Measurements from ENCODE around the gene C1QTNF6. TPM values are rescaled to one million over a fixed set of nuclear protein-coding genes. Genes with fewer than 3 reads are reported as not detected.
A peak's percentile ranks its signal among the peaks of the same experiment; 100 is the strongest.

The C1QTNF6 gene
- total RNA-seq, 2 experiments from 2014 or later: 7.3 to 19.6 TPM

DNA sequence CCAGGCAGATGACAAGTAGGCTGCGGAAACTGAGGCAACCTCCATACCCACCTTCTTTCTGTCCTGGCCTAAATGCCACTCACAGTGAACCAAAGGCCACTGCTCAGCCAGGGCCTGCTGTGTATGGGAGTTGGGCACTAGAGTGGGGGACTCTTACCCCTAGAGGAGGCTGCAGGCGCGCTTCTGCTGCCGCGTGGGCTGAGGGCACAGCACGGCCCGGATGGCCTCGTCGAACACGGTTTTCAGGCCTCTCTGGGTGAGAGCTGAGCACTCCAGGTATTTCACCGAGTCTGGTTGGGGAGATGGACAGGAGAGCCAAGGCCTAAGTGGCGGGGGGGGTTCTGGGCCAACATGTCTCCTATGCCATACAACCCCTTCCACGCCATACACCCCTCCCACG, 38.5 kb upstream of the C1QTNF6 start:
- Histone ChIP-seq H3K36me3 (ENCODE audit: insufficient read depth, low read length) (peaks cover 89% of the 10 kb centered on the region), H4K20me1 (ENCODE audit: insufficient read depth, low read length) (no peaks in the 10 kb centered on the region), H3K4me2 (ENCODE audit: low read length) (no peak overlapping the region), H2AFZ (ENCODE audit: low read length) (no peak overlapping the region), H3K4me3 (ENCODE audit: low read depth, low read length, poor library complexity, severe bottlenecking) (no peak overlapping the region), H3K27ac (ENCODE audit: low read depth, low read length, poor library complexity, severe bottlenecking) (peak overlapping the region; percentile 39), H3K9me3 (ENCODE audit: low read length) (0 out of 2 replicates have a peak, but pooled peaks cover 1% of the 10 kb centered on the region), H3K79me2 (ENCODE audit: insufficient read depth, low read depth, low read length) (no peaks in the 10 kb centered on the region; the same call in 1 of the 2 replicates), H3K4me1 (ENCODE audit: insufficient read depth, low read length, poor library complexity, severe bottlenecking) (peaks cover 69% of the 10 kb centered on the region), H3K9me2 (ENCODE audit: insufficient read depth, low read length) (no peaks in the 10 kb centered on the region)
- intact Hi-C loops (cut with micrococcal nuclease; ENCODE audit: unreplicated experiment): no loop called here
- TF ChIP-seq, protein P1, sequence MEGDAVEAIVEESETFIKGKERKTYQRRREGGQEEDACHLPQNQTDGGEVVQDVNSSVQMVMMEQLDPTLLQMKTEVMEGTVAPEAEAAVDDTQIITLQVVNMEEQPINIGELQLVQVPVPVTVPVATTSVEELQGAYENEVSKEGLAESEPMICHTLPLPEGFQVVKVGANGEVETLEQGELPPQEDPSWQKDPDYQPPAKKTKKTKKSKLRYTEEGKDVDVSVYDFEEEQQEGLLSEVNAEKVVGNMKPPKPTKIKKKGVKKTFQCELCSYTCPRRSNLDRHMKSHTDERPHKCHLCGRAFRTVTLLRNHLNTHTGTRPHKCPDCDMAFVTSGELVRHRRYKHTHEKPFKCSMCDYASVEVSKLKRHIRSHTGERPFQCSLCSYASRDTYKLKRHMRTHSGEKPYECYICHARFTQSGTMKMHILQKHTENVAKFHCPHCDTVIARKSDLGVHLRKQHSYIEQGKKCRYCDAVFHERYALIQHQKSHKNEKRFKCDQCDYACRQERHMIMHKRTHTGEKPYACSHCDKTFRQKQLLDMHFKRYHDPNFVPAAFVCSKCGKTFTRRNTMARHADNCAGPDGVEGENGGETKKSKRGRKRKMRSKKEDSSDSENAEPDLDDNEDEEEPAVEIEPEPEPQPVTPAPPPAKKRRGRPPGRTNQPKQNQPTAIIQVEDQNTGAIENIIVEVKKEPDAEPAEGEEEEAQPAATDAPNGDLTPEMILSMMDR (conservative IDR thresholded peaks at IDR 0.05; ENCODE audit: low read length): no peak
- TF ChIP-seq EZH2phosphoT487 (IDR thresholded peaks at IDR 0.05; ENCODE audit: borderline replicate concordance, low read depth, low read length): no peak
- no TSS peak for BruUV-seq (replicated peaks)
- POLR2A ChIA-PET: no interaction called here
- CTCF ChIA-PET (ENCODE audit: unreplicated experiment): no interaction called here
- DNase-seq (ENCODE audit: low spot score): no peak

DNA sequence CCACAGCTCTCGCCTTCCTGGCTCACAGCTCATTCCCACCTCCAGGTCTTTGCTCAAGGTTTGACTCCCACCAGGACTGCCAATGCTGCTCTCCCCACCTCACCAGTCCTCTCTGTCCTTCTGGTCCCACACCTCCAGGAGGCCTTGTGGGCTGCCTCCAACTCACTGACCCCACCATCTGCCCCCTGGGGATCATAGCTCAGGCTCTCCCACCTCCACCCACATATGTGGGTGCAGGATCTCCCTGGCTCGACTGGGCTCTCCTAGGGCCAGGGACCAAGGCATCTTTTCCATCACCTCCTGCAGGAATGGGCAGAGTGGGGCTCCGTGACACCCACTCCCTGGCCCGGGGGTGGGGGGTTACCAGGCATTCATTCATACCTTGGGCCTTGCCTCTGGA, 38.0 kb upstream of the C1QTNF6 start:
- H3K4me3 ChIP-seq (ENCODE audit: low read depth, low read length, poor library complexity, severe bottlenecking): no peak overlapping the region
- no peak for DNase-seq (ENCODE audit: low spot score)
- peaks cover 89% of the 10 kb centered on the region for H3K36me3 ChIP-seq (ENCODE audit: insufficient read depth, low read length)
- TF ChIP-seq, protein P1 (conservative IDR thresholded peaks at IDR 0.05; ENCODE audit: low read length): no peak
- no peak for TF ChIP-seq EZH2phosphoT487 (IDR thresholded peaks at IDR 0.05; ENCODE audit: borderline replicate concordance, low read depth, low read length)
- ChIA-PET CTCF (ENCODE audit: unreplicated experiment) (no interaction called here), POLR2A (no interaction called here)
- no peak overlapping the region for H2AFZ ChIP-seq (ENCODE audit: low read length)
- intact Hi-C loops (cut with micrococcal nuclease; ENCODE audit: unreplicated experiment): no loop called here
- no TSS peak for BruUV-seq (replicated peaks)
- peaks cover 66% of the 10 kb centered on the region for H3K4me1 ChIP-seq (ENCODE audit: insufficient read depth, low read length, poor library complexity, severe bottlenecking)
- 0 out of 2 replicates have a peak, but pooled peaks cover 4% of the 10 kb centered on the region for H3K9me3 ChIP-seq (ENCODE audit: low read length)
- H4K20me1 ChIP-seq (ENCODE audit: insufficient read depth, low read length): no peaks in the 10 kb centered on the region
- H3K9me2 ChIP-seq (ENCODE audit: insufficient read depth, low read length): no peaks in the 10 kb centered on the region
- no peaks in the 10 kb centered on the region; the same call in 1 of the 2 replicates for H3K79me2 ChIP-seq (ENCODE audit: insufficient read depth, low read depth, low read length)
- peak overlapping the region; percentile 39 for H3K27ac ChIP-seq (ENCODE audit: low read depth, low read length, poor library complexity, severe bottlenecking)
- no peak overlapping the region for H3K4me2 ChIP-seq (ENCODE audit: low read length)

DNA sequence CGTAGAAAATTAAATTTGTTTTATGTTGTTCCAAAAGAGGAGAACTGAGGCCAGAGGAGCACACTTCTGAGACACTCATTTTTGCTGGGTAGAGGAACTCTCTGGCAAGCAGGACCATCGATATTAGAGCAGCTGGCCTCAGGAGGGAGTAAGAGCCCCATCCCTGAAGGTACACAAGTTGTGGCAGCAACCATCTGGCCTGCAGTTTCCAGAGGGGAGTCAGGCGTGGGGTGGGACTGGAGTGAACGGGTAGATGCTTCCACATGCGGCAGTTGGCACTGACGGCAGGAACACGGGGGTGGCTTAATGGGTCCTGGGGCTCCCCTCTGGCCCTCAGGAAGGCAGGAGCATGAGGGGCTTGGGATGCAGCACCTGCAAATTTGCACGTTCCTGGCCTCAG, 37.4 kb upstream of the C1QTNF6 start:
- H3K27ac ChIP-seq (ENCODE audit: low read depth, low read length, poor library complexity, severe bottlenecking): peak overlapping the region; percentile 39
- H2AFZ ChIP-seq (ENCODE audit: low read length): no peak overlapping the region
- TSS peak; percentile 95 for BruUV-seq (replicated peaks)
- no peak overlapping the region for H3K4me3 ChIP-seq (ENCODE audit: low read depth, low read length, poor library complexity, severe bottlenecking)
- H3K9me3 ChIP-seq (ENCODE audit: low read length): 0 out of 2 replicates have a peak, but pooled peaks cover 4% of the 10 kb centered on the region
- intact Hi-C loops (cut with micrococcal nuclease; ENCODE audit: unreplicated experiment): no loop called here
- no peak for TF ChIP-seq EZH2phosphoT487 (IDR thresholded peaks at IDR 0.05; ENCODE audit: borderline replicate concordance, low read depth, low read length)
- TF ChIP-seq, protein P1 (conservative IDR thresholded peaks at IDR 0.05; ENCODE audit: low read length): peak; percentile 69
- ChIA-PET POLR2A (no interaction called here), CTCF (ENCODE audit: unreplicated experiment) (interaction anchor here (1.4 kb wide), 1 partner anchor 26 kb away, joined by 4 read pairs; no protein-coding TSS in a partner anchor)
- H3K4me2 ChIP-seq (ENCODE audit: low read length): no peak overlapping the region
- H4K20me1 ChIP-seq (ENCODE audit: insufficient read depth, low read length): no peaks in the 10 kb centered on the region
- H3K4me1 ChIP-seq (ENCODE audit: insufficient read depth, low read length, poor library complexity, severe bottlenecking): peaks cover 66% of the 10 kb centered on the region
- DNase-seq (ENCODE audit: low spot score): peak; percentile 51
- no peaks in the 10 kb centered on the region; the same call in 1 of the 2 replicates for H3K79me2 ChIP-seq (ENCODE audit: insufficient read depth, low read depth, low read length)
- peaks cover 83% of the 10 kb centered on the region for H3K36me3 ChIP-seq (ENCODE audit: insufficient read depth, low read length)
- H3K9me2 ChIP-seq (ENCODE audit: insufficient read depth, low read length): no peaks in the 10 kb centered on the region
